Keratinocyte (primary cell): Measurements from ENCODE around the gene PPIG. TPM values are rescaled to one million over a fixed set of nuclear protein-coding genes. Genes with fewer than 3 reads are reported as not detected.

Experiments used
- DNase-seq: peaks from one replicate; pipeline ENCODE4 v3.0.0-alpha.2; 2011; ENCODE audit warnings: low read depth, missing footprints, low spot score
- FAIRE-seq: peaks from 2 replicates; lab custom pipeline; 2011; peaks lifted over from hg19 to GRCh38; lab: Jason Lieb, UNC
- H2AFZ ChIP-seq: 2 replicates; pipeline ENCODE4 v1.6.0; 2012; ENCODE audit warnings: low read length, control low read depth, inconsistent platforms; ENCODE audit not compliant: control insufficient read depth
- H3K27ac ChIP-seq: 2 replicates; pipeline ENCODE4 v1.5.1; 2011; ENCODE audit warnings: low read length; ENCODE audit not compliant: control insufficient read depth, insufficient read depth
- H3K27me3 ChIP-seq: 3 replicates; pipeline ENCODE4 v1.6.0; 2011; ENCODE audit warnings: low read length; ENCODE audit not compliant: control insufficient read depth, insufficient read depth; ENCODE audit errors: extremely low read depth
- H3K36me3 ChIP-seq, 2 experiments: 2 replicates in 1 of 2; 3 replicates in 1 of 2; pipeline ENCODE4 v1.5.1; 2011; ENCODE audit warnings: low read length in 2 of 2, mild to moderate bottlenecking in 1 of 2; ENCODE audit not compliant: control insufficient read depth in 2 of 2, insufficient read depth in 2 of 2; ENCODE audit errors: extremely low read depth in 1 of 2
- H3K4me1 ChIP-seq: 3 replicates; pipeline ENCODE4 v1.5.1; 2011; ENCODE audit warnings: low read length; ENCODE audit not compliant: control insufficient read depth, insufficient read depth; ENCODE audit errors: extremely low read depth
- H3K4me2 ChIP-seq: 3 replicates; pipeline ENCODE4 v1.6.0; 2011; ENCODE audit warnings: low read depth, low read length; ENCODE audit not compliant: control insufficient read depth, insufficient read depth; ENCODE audit errors: extremely low read depth
- H3K4me3 ChIP-seq, 3 experiments: fragments of 200-600 bp in 1 of 3; sonication (generic) in 1 of 3; 2 replicates in 2 of 3; 3 replicates in 1 of 3; pipeline ENCODE4 v1.5.1; 2011 to 2016; ENCODE audit warnings: low read length in 3 of 3, mild to moderate bottlenecking in 3 of 3, control low read depth in 2 of 3, inconsistent platforms in 1 of 3, low read depth in 1 of 3, mixed read lengths in 1 of 3, mixed run types in 1 of 3, moderate library complexity in 1 of 3; ENCODE audit not compliant: control insufficient read depth in 2 of 3, insufficient read depth in 2 of 3; ENCODE audit errors: extremely low read depth in 1 of 3
- H3K79me2 ChIP-seq: 2 replicates; pipeline ENCODE4 v1.6.0; 2012; ENCODE audit warnings: low read length; ENCODE audit not compliant: control insufficient read depth, insufficient read depth
- H3K9ac ChIP-seq: 3 replicates; pipeline ENCODE4 v1.6.0; 2011; ENCODE audit warnings: low read length; ENCODE audit not compliant: control insufficient read depth, insufficient read depth; ENCODE audit errors: extremely low read depth
- H3K9me1 ChIP-seq: 3 replicates; pipeline ENCODE4 v1.6.0; 2011; ENCODE audit warnings: low read length; ENCODE audit not compliant: control insufficient read depth, insufficient read depth; ENCODE audit errors: extremely low read depth
- H3K9me3 ChIP-seq: 2 replicates; pipeline ENCODE4 v1.5.1; 2012; ENCODE audit warnings: low read depth, low read length; ENCODE audit not compliant: control insufficient read depth
- H4K20me1 ChIP-seq: 3 replicates; pipeline ENCODE4 v1.6.0; 2011; ENCODE audit warnings: low read length; ENCODE audit not compliant: control insufficient read depth, insufficient read depth; ENCODE audit errors: extremely low read depth
- EZH2 ChIP-seq: IDR thresholded peaks from one replicate; pipeline ENCODE4 v1.6.1; 2012; ENCODE audit warnings: inconsistent platforms, mild to moderate bottlenecking, low read length, moderate library complexity
- dilution Hi-C: fragments of 300-500 bp; cut with MboI; formaldehyde crosslinking; loops from one replicate; pipeline ENCODE4 v1.7.0; 2020; ENCODE audit warnings: low sequenced_read_pairs; ENCODE audit not compliant: extremely low pct_ligation_motif_present
- polyA plus RNA-seq, 5 experiments: library from polyadenylated mRNA; depleted of rRNA in 3 of 5; stranded (reverse) in 3 of 5; stranded (forward) in 1 of 5; unstranded in 1 of 5; fragments of >200 nt; gene quantifications; 1 replicate in 1 of 5; 2 replicates in 3 of 5; 3 replicates in 1 of 5; pipeline versions ENCODE4 v1.2.1 to v1.2.3, GENCODE V29; 2011 to 2012; ENCODE audit warnings: missing spikeins in 2 of 5, low read depth in 1 of 5, low replicate concordance in 1 of 5
- TF ChIP-seq, protein P1 (sequence below), 3 experiments: IDR thresholded peaks in 1 of 3; conservative IDR thresholded peaks in 1 of 3; optimal IDR thresholded peaks in 1 of 3; 2 replicates in 2 of 3; 3 replicates in 1 of 3; pipeline versions ENCODE3 to v1.5.1; 2011; ENCODE audit warnings: low read length in 3 of 3, mild to moderate bottlenecking in 3 of 3, moderate library complexity in 2 of 3, control low read depth in 1 of 3, inconsistent platforms in 1 of 3; ENCODE audit not compliant: insufficient read depth in 2 of 3; ENCODE audit errors: extremely low read depth in 1 of 3

The PPIG gene
- polyA plus RNA-seq, 1 donor (not counting 4 experiments of a cell fraction or from before 2014, with no cell fraction given), result 37.4 TPM

DNA sequence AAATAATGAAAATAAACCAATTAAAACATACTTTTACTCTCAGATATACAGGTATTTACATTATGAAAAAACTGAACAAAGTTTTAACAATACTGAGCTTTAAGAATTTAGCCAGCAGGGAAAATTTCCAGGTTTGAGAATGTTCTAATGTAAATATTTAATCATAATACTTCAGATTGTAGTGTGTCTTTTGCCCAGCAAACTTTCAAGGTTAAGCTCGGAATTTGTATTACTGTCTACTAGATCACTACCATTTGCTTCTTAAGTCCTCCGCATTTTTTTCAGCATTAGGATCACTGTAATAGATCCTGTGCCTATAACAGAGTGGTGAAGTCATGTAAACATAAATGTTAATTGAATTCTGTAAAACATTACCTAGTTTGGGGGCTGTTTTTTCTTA lies 57.3 kb downstream of the PPIG start:
- Histone ChIP-seq H4K20me1 (no peaks in the 10 kb centered on the region), H2AFZ (no peak overlapping the region), H3K27ac (no peak overlapping the region), H3K4me3 (no peak overlapping the region), H3K9me3 (no peaks in the 10 kb centered on the region), H3K36me3 (peaks cover 0 to 3% of the 10 kb centered on the region in 2 experiments), H3K4me2 (no peak overlapping the region), H3K27me3 (no peaks in the 10 kb centered on the region), H3K9me1 (no peaks in the 10 kb centered on the region), H3K4me1 (no peaks in the 10 kb centered on the region), H3K9ac (no peak overlapping the region), H3K79me2 (no peaks in the 10 kb centered on the region)
- DNase-seq (no peak), FAIRE-seq (no peak)
- TF ChIP-seq, protein P1, sequence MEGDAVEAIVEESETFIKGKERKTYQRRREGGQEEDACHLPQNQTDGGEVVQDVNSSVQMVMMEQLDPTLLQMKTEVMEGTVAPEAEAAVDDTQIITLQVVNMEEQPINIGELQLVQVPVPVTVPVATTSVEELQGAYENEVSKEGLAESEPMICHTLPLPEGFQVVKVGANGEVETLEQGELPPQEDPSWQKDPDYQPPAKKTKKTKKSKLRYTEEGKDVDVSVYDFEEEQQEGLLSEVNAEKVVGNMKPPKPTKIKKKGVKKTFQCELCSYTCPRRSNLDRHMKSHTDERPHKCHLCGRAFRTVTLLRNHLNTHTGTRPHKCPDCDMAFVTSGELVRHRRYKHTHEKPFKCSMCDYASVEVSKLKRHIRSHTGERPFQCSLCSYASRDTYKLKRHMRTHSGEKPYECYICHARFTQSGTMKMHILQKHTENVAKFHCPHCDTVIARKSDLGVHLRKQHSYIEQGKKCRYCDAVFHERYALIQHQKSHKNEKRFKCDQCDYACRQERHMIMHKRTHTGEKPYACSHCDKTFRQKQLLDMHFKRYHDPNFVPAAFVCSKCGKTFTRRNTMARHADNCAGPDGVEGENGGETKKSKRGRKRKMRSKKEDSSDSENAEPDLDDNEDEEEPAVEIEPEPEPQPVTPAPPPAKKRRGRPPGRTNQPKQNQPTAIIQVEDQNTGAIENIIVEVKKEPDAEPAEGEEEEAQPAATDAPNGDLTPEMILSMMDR (optimal IDR thresholded peaks at IDR 0.05 in 1 of 3, IDR thresholded peaks at IDR 0.05 in 1 of 3, conservative IDR thresholded peaks at IDR 0.05 in 1 of 3; ENCODE audit: extremely low read depth in 1 of 3, insufficient read depth in 2 of 3, low read length in 3 of 3), result no peak
- TF ChIP-seq EZH2, result no peak
- dilution Hi-C loops, result no loop called here

DNA sequence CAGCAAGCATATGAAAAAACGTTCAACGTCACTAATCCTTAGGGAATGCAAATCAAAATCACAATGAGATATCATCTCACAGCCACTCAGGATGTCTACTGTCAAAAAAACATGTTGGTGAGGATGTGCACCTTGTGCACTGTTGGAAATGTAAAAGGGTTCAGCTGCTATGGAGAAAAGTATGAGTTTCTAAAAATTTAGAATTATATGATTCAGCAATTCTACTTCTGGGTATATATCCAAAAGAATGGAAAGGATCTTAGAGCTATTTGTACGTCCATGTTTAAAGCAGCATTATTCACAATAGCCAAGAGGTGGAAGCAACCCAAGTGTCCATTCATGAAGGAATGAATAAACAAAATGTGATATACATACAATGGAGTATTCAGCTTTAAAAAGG lies 60.0 kb downstream of the PPIG start:
- dilution Hi-C loops, result no loop called here
- no peaks in the 10 kb centered on the region for H3K27me3 ChIP-seq
- H4K20me1 ChIP-seq, result no peaks in the 10 kb centered on the region
- no peak overlapping the region for H3K4me3 ChIP-seq
- FAIRE-seq (no peak), DNase-seq (no peak)
- H3K27ac ChIP-seq, result no peak overlapping the region
- TF ChIP-seq, protein P1 (optimal IDR thresholded peaks at IDR 0.05 in 1 of 3, IDR thresholded peaks at IDR 0.05 in 1 of 3, conservative IDR thresholded peaks at IDR 0.05 in 1 of 3; ENCODE audit: extremely low read depth in 1 of 3, insufficient read depth in 2 of 3, low read length in 3 of 3), result no peak
- TF ChIP-seq EZH2, result no peak
- H3K79me2 ChIP-seq, result no peaks in the 10 kb centered on the region
- no peak overlapping the region for H3K4me2 ChIP-seq
- H3K4me1 ChIP-seq, result no peaks in the 10 kb centered on the region
- H2AFZ ChIP-seq, result no peak overlapping the region
- no peak overlapping the region for H3K9ac ChIP-seq
- no peaks in the 10 kb centered on the region for H3K36me3 ChIP-seq
- H3K9me1 ChIP-seq, result no peaks in the 10 kb centered on the region
- H3K9me3 ChIP-seq, result no peaks in the 10 kb centered on the region
